Uterus (tissue), 4 donors: Measurements from ENCODE around the gene ZC3H18. TPM values are rescaled to one million over a fixed set of nuclear protein-coding genes. Genes with fewer than 3 reads are reported as not detected.

Source experiments
- DNase-seq, 2 donors: peaks; one replicate each; pipeline ENCODE4 v3.0.0-alpha.2; 2019 to 2020
- H3K27ac ChIP-seq, 2 donors: fragments of 200-600 bp; sonication (generic); 1 replicate in 1 of 2; 2 replicates in 1 of 2; pipeline ENCODE4 v1.5.1; 2016 to 2018
- H3K27me3 ChIP-seq, 2 donors: fragments of 200-600 bp; sonication (generic); one replicate each; pipeline ENCODE4 v1.5.1; 2018 to 2019; ENCODE audit warnings: control low read depth in 1 of 2
- H3K36me3 ChIP-seq, 2 donors: fragments of 200-600 bp; sonication (generic); one replicate each; pipeline ENCODE4 v1.5.1; 2019; ENCODE audit warnings: control low read depth in 1 of 2
- H3K4me1 ChIP-seq, 2 donors: fragments of 200-600 bp; sonication (generic); one replicate each; pipeline ENCODE4 v1.5.1; 2018 to 2019; ENCODE audit warnings: control low read depth in 1 of 2
- H3K4me3 ChIP-seq, 2 donors: fragments of 200-600 bp; sonication (generic); 1 replicate in 1 of 2; 2 replicates in 1 of 2; pipeline ENCODE4 v1.5.1; 2018 to 2019; ENCODE audit warnings: mild to moderate bottlenecking in 1 of 2
- H3K9me3 ChIP-seq, 2 donors: fragments of 200-600 bp; sonication (generic); one replicate each; pipeline ENCODE4 v1.5.1; 2019; ENCODE audit warnings: control low read depth in 1 of 2
- CTCF ChIP-seq, 4 experiments: fragments of 200-600 bp in 2 of 4; fragments of 450-650 bp in 2 of 4; sonication (generic) in 2 of 4; IDR thresholded peaks; one replicate each; pipeline ENCODE4 v1.5.1; 2016 to 2019; ENCODE audit warnings: antibody characterized with exemption in 4 of 4, mild to moderate bottlenecking in 2 of 4, moderate library complexity in 1 of 4
- POLR2A ChIP-seq, 2 donors: fragments of 450-650 bp; IDR thresholded peaks; one replicate each; pipeline ENCODE4 v1.6.1; 2016; ENCODE audit warnings: antibody characterized with exemption in 2 of 2, mild to moderate bottlenecking in 1 of 2, moderate library complexity in 1 of 2
- intact Hi-C: fragments of 100-400 bp; cut with DNase I; formaldehyde crosslinking; loops from one replicate; pipeline ENCODE4 v1.15.1; 2023; ENCODE audit warnings: low total_unique reads
- total RNA-seq, 4 donors: library from RNA; depleted of rRNA in 3 of 4; stranded (reverse); fragments of >200 nt in 3 of 4; gene quantifications; one replicate each; pipeline versions ENCODE4 v1.1.0 to v1.2.4, GENCODE V29; 2014 to 2023
- donor health status: DM: yes; HTN: yes; CAD: no.

ZC3H18 gene
- total RNA-seq: 10 to 100 TPM in 2 of 4 donors, 1 to 10 TPM in 1, under 1 TPM in 1; 0.88 to 58.8 (median 9.5) TPM

- no peaks in the 10 kb centered on the region for H3K36me3 ChIP-seq
- TF ChIP-seq POLR2A (IDR thresholded peaks at IDR 0.05): peak; percentile 43 to 59
- TF ChIP-seq CTCF (IDR thresholded peaks at IDR 0.05): peak in 1 of 4 experiments; percentile 27
- DNase-seq: peak; percentile 95 to 98
- peaks cover 0 to 8% of the 10 kb centered on the region in 2 donors for H3K4me1 ChIP-seq
- H3K4me3 ChIP-seq: peak within 1 kb of the TSS; percentile 66 to 75
- H3K9me3 ChIP-seq: no peaks in the 10 kb centered on the region
- H3K27ac ChIP-seq: peak within 1 kb of the TSS; percentile 77 to 82
- intact Hi-C loops: no loop called here
- no peaks in the 10 kb centered on the region for H3K27me3 ChIP-seq
These were observed at the start of gene ZC3H18 for GRCh38 chr16:88569985-88570690. TSS of gene ZC3H18 (plus strand) at chr16:88570403. CDS start at chr16:88577124, 6,721 bp downstream.

DNA sequence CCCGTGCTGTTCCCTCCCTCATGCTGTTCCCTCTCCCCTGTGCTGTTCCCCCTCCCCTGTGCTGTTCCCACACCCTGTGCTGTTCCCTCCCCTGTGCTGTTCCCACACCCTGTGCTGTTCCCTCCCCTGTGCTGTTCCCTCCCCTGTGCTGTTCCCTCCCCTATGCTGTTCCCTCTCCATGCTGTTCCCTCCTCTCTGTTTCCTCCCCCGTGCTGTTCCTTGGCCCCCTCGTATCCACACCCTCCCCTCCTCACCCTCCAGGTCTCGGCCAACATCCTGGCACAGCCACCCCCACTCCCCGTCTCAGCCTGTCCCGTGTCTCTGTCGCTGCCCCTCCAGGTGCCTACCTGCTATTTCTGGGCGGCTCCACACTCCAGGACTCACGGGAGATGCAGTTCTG is 48.5 kb upstream of the ZC3H18 start:
- no peak for TF ChIP-seq CTCF (IDR thresholded peaks at IDR 0.05)
- H3K27me3 ChIP-seq: no peaks in the 10 kb centered on the region

DNA sequence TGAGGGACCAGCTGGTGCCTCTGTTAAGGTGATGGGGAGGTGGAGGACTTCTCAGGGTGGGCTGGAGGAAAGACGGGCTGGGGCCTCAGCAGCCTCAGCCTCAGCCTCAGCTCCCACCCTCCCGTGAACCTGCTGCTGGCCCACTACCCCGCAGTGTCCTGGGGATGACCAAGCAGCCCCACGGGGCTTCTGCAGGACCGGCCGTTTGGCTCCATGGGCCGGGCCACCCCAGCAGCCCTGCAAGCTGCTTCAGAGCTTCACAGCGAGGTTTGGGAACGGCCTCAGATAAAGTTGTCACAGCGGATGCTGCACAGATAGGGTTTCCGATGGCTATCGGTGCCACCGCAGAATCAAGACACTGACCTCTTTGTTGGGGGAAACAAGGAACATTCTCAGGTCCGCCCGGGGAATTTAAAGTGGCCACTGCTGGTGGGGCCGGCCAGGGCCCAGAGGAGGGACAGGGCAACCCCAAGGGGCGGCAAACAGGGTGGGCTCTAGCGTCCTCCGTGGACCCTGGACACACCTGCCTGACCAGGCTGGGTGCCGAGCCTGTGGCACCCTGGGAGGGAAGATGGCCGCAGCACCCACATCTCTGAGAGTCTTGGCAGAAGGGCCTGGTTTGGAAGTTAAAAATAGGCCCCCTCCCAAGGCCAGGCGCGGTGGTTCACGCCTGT is 47.8 kb upstream of the ZC3H18 start:
- Histone ChIP-seq H3K4me3 (no peak overlapping the region), H3K9me3 (no peaks in the 10 kb centered on the region), H3K36me3 (no peaks in the 10 kb centered on the region), H3K27me3 (no peaks in the 10 kb centered on the region), H3K4me1 (peaks cover 0 to 4% of the 10 kb centered on the region in 2 donors), H3K27ac (no peak overlapping the region)
- intact Hi-C loops: loop anchor here (10.0 kb wide), 1 partner anchor 78 kb away; no protein-coding TSS in a partner anchor
- DNase-seq: no peak
- TF ChIP-seq CTCF (IDR thresholded peaks at IDR 0.05) (no peak), POLR2A (IDR thresholded peaks at IDR 0.05) (no peak)

More for the DNA sequence above, 48.5 kb upstream of the ZC3H18 start:
- DNase-seq: no peak
- intact Hi-C loops: loop anchor here (10.0 kb wide), 1 partner anchor 77 kb away; no protein-coding TSS in a partner anchor
- H3K4me1 ChIP-seq: peaks cover 0 to 4% of the 10 kb centered on the region in 2 donors
- no peaks in the 10 kb centered on the region for H3K9me3 ChIP-seq
- H3K27ac ChIP-seq: no peak overlapping the region
- no peak overlapping the region for H3K4me3 ChIP-seq
- no peaks in the 10 kb centered on the region for H3K36me3 ChIP-seq

GRCh38 chr16:88523309-88524161 is 46.7 kb upstream of the ZC3H18 start:
- Histone ChIP-seq H3K27ac (no peak overlapping the region), H3K27me3 (no peaks in the 10 kb centered on the region), H3K36me3 (no peaks in the 10 kb centered on the region), H3K9me3 (no peaks in the 10 kb centered on the region), H3K4me1 (peaks cover 0 to 4% of the 10 kb centered on the region in 2 donors), H3K4me3 (no peak overlapping the region)
- intact Hi-C loops: loop anchor here (10.0 kb wide), 1 partner anchor 79 kb away; no protein-coding TSS in a partner anchor
- TF ChIP-seq POLR2A (IDR thresholded peaks at IDR 0.05) (no peak), CTCF (IDR thresholded peaks at IDR 0.05) (no peak)
- DNase-seq: no peak
